IMR-90 (cell line): Measurements from ENCODE around the gene DUS4L. TPM values are rescaled to one million over a fixed set of nuclear protein-coding genes. Genes with fewer than 3 reads are reported as not detected.

ENCODE experiments used
- ATAC-seq: fragments of 200-7000 bp; cut with Tn5 transposase; 2 replicates; pipeline ENCODE4 v1.9.1; 2020; ENCODE audit warnings: low read depth, mild to moderate bottlenecking, moderate library complexity
- BruUV-seq: library from RNA; stranded (reverse); fragments of 400-500 nt; replicated peaks from 2 replicates; lab custom pipeline; 2021; lab: Mats Ljungman, UMichigan
- CTCF ChIA-PET: fragments of 300-600 bp; formaldehyde crosslinking; extraction: SDS; loops from one replicate; lab custom pipeline; 2021; ENCODE audit warnings: antibody characterized with exemption; lab: Yijun Ruan, JAX
- POLR2A ChIA-PET: fragments of 300-600 bp; sonication (Branson Sonifier 250); formaldehyde crosslinking; loops from one replicate; lab custom pipeline; 2022; ENCODE audit warnings: antibody characterized with exemption; ENCODE audit not compliant: unreplicated experiment; lab: Charles Lee
- DNase-seq: peaks from one replicate; pipeline ENCODE4 v3.0.0; 2013
- H2AFZ ChIP-seq: replicated peaks from 2 replicates; pipeline ENCODE3; 2013; ENCODE audit warnings: low read length, mild to moderate bottlenecking; ENCODE audit not compliant: poor library complexity
- H2AK5ac ChIP-seq: 2 replicates; pipeline ENCODE4 v1.6.1; 2013; ENCODE audit warnings: low read depth, low read length, inconsistent platforms
- H2AK9ac ChIP-seq: replicated peaks from 2 replicates; pipeline ENCODE3; 2013; ENCODE audit warnings: mild to moderate bottlenecking, low read depth, low read length, moderate library complexity; ENCODE audit not compliant: poor library complexity
- H2BK120ac ChIP-seq: 2 replicates; pipeline ENCODE4 v1.6.1; 2013; ENCODE audit warnings: low read depth, low read length, inconsistent platforms
- H2BK15ac ChIP-seq: 3 replicates; pipeline ENCODE4 v1.6.1; 2013; ENCODE audit warnings: low read depth, low read length, inconsistent platforms
- H2BK20ac ChIP-seq: 2 replicates; pipeline ENCODE4 v1.6.1; 2013; ENCODE audit warnings: low read depth, mild to moderate bottlenecking, inconsistent platforms, low read length, moderate library complexity
- H2BK5ac ChIP-seq: 2 replicates; pipeline ENCODE4 v1.6.1; 2013; ENCODE audit warnings: mild to moderate bottlenecking, low read depth, low read length, inconsistent platforms; ENCODE audit not compliant: poor library complexity, severe bottlenecking
- H3K14ac ChIP-seq: replicated peaks from 2 replicates; pipeline ENCODE4 v1.6.1; 2013; ENCODE audit warnings: low read depth, low read length, inconsistent platforms
- H3K18ac ChIP-seq: 2 replicates; pipeline ENCODE4 v1.6.1; 2013; ENCODE audit warnings: low read depth, low read length, control low read depth
- H3K23ac ChIP-seq: 2 replicates; pipeline ENCODE4 v1.6.1; 2013; ENCODE audit warnings: low read depth, low read length, inconsistent platforms
- H3K27ac ChIP-seq: 2 replicates; pipeline ENCODE4 v1.5.1; 2013; ENCODE audit warnings: mild to moderate bottlenecking, control low read depth, low read length; ENCODE audit not compliant: insufficient read depth
- H3K27me3 ChIP-seq: 2 replicates; pipeline ENCODE4 v1.6.1; 2013; ENCODE audit warnings: low read length; ENCODE audit not compliant: control insufficient read depth, insufficient read depth
- H3K36me3 ChIP-seq: 2 replicates; pipeline ENCODE4 v1.6.1; 2013; ENCODE audit warnings: low read length, mixed read lengths; ENCODE audit not compliant: control insufficient read depth, insufficient read depth
- H3K4ac ChIP-seq: 2 replicates; pipeline ENCODE4 v1.6.1; 2013; ENCODE audit warnings: low read depth, low read length, inconsistent platforms
- H3K4me1 ChIP-seq: 2 replicates; pipeline ENCODE4 v1.6.1; 2013; ENCODE audit warnings: low read length, mixed read lengths; ENCODE audit not compliant: control insufficient read depth, insufficient read depth
- H3K4me2 ChIP-seq: 2 replicates; pipeline ENCODE4 v1.6.1; 2013; ENCODE audit warnings: low read depth, mild to moderate bottlenecking, control low read depth, low read length, moderate library complexity
- H3K4me3 ChIP-seq: 2 replicates; pipeline ENCODE4 v1.5.1; 2013; ENCODE audit warnings: low read depth, mild to moderate bottlenecking, control low read depth, low read length, moderate library complexity; ENCODE audit not compliant: insufficient read depth
- H3K56ac ChIP-seq: 2 replicates; pipeline ENCODE4 v1.6.1; 2013; ENCODE audit warnings: low read length, inconsistent platforms; ENCODE audit not compliant: insufficient read depth; ENCODE audit errors: extremely low read depth
- H3K79me1 ChIP-seq, 2 experiments: 2 replicates each; pipeline ENCODE4 v1.6.1; 2013; ENCODE audit warnings: low read length in 2 of 2, inconsistent platforms in 1 of 2, low read depth in 1 of 2
- H3K9ac ChIP-seq: 2 replicates; pipeline ENCODE4 v1.6.1; 2013; ENCODE audit warnings: low read depth, low read length, control low read depth
- H3K9me1 ChIP-seq: 2 replicates; pipeline ENCODE4 v1.6.1; 2013; ENCODE audit warnings: low read length, inconsistent platforms; ENCODE audit not compliant: insufficient read depth
- H3K9me3 ChIP-seq: 2 replicates; pipeline ENCODE4 v1.6.1; 2013; ENCODE audit warnings: low read length; ENCODE audit not compliant: control insufficient read depth, insufficient read depth
- H4K20me1 ChIP-seq: 2 replicates; pipeline ENCODE4 v1.6.1; 2013; ENCODE audit warnings: low read length, inconsistent platforms; ENCODE audit not compliant: insufficient read depth
- H4K5ac ChIP-seq: 2 replicates; pipeline ENCODE4 v1.6.1; 2013; ENCODE audit warnings: mild to moderate bottlenecking, low read depth, low read length, control low read depth
- H4K8ac ChIP-seq, 2 experiments: 2 replicates each; pipeline ENCODE4 v1.6.1; 2013; ENCODE audit warnings: low read depth in 2 of 2, low read length in 2 of 2, control low read depth in 1 of 2, inconsistent platforms in 1 of 2
- H4K91ac ChIP-seq: 2 replicates; pipeline ENCODE4 v1.6.1; 2013; ENCODE audit warnings: low read depth, low read length, inconsistent platforms; ENCODE audit not compliant: insufficient read depth
- BHLHE40 ChIP-seq: fragments of 150-350 bp; IDR thresholded peaks from 2 replicates; pipeline ENCODE4 v1.6.1; 2016; ENCODE audit warnings: mild to moderate bottlenecking, low read depth, low read length
- MAZ ChIP-seq: IDR thresholded peaks from 2 replicates; pipeline ENCODE4 v1.6.1; 2012; ENCODE audit warnings: low read depth, mild to moderate bottlenecking, low read length, improper control_type of control experiment, moderate library complexity, borderline replicate concordance
- MXI1 ChIP-seq: IDR thresholded peaks from 2 replicates; pipeline ENCODE4 v1.6.1; 2012; ENCODE audit warnings: low read depth, mild to moderate bottlenecking, low read length, moderate library complexity, borderline replicate concordance
- POLR2A ChIP-seq: IDR thresholded peaks from 2 replicates; pipeline ENCODE4 v1.6.1; 2012; ENCODE audit warnings: mild to moderate bottlenecking, low read depth, low read length
- RFX5 ChIP-seq: IDR thresholded peaks from 2 replicates; pipeline ENCODE4 v1.8.0; 2012; ENCODE audit warnings: low read depth, mild to moderate bottlenecking, low read length, moderate library complexity
- SMC3 ChIP-seq: fragments of 150-350 bp; IDR thresholded peaks from 2 replicates; pipeline ENCODE4 v1.6.1; 2016; ENCODE audit warnings: low read depth, mild to moderate bottlenecking, antibody characterized with exemption, low read length, moderate library complexity
- WGBS, 2 experiments: methylation state at CpG; one replicate each; pipeline versions ENCODE4 v1.1.5 to v1.1.7; 2013; ENCODE audit warnings: missing lambda C conversion rate in 2 of 2; ENCODE audit not compliant: insufficient read length in 1 of 2; ENCODE audit errors: extremely low coverage in 2 of 2; 5-methylcytosine and 5-hydroxymethylcytosine counted together
- dilution Hi-C: fragments of 300-500 bp; cut with HindIII; formaldehyde crosslinking; loops from one replicate; pipeline ENCODE4 v1.14.3; 2018; ENCODE audit warnings: low sequenced_read_pairs; ENCODE audit not compliant: unreplicated experiment
- in situ Hi-C: fragments of 300-500 bp; cut with MboI; formaldehyde crosslinking; loops from 3 replicates; pipeline ENCODE4 v1.14.3; 2019; ENCODE audit warnings: low sequenced_read_pairs, inconsistent platforms, mixed read lengths
- intact Hi-C: fragments of 100-400 bp; cut with micrococcal nuclease; formaldehyde crosslinking; loops from 2 replicates; pipeline ENCODE4 v1.10.0; 2022
- polyA plus RNA-seq, 3 experiments: library from polyadenylated mRNA; depleted of rRNA; stranded (reverse); fragments of >200 nt; gene quantifications; 2 replicates each; pipeline ENCODE4 v1.2.3, GENCODE V29; 2012; ENCODE audit warnings: low replicate concordance in 1 of 3
- total RNA-seq: library from RNA; depleted of rRNA; stranded (reverse); fragments of >200 nt; gene quantifications from 2 replicates; pipeline ENCODE4 v1.2.3, GENCODE V29; 2012

DUS4L gene
- total and polyA plus RNA-seq, 2 of the 4 experiments (the other 2 are of a cell fraction), result 4.2 to 6.6 TPM

- Histone ChIP-seq H2AK9ac (no peak overlapping the region), H4K5ac (no peak overlapping the region), H3K9me1 (peaks cover 3% of the 10 kb centered on the region), H3K4ac (no peak overlapping the region), H2BK15ac (no peak overlapping the region), H3K4me2 (no peak overlapping the region), H2BK120ac (no peak overlapping the region), H3K23ac (no peak overlapping the region), H3K4me1 (no peaks in the 10 kb centered on the region; the same call in 1 of the 2 replicates), H3K18ac (no peak overlapping the region), H3K9ac (no peak overlapping the region), H4K20me1 (no peaks in the 10 kb centered on the region), H3K79me1 (peaks cover 3 to 12% of the 10 kb centered on the region in 2 experiments; a peak in 3 of 4 replicates), H2BK20ac (no peak overlapping the region), H3K56ac (no peak overlapping the region), H2AK5ac (no peak overlapping the region), H3K14ac (no peak overlapping the region), H4K91ac (no peak overlapping the region), H4K8ac (no peak overlapping the region), H3K4me3 (no peak overlapping the region), H2BK5ac (no peak overlapping the region), H3K27me3 (no peaks in the 10 kb centered on the region), H3K27ac (no peak overlapping the region), H3K9me3 (no peaks in the 10 kb centered on the region), H2AFZ (no peak overlapping the region), H3K36me3 (peaks cover 10% of the 10 kb centered on the region)
- ATAC-seq (no peak), DNase-seq (no peak)
- in situ Hi-C loops, result no loop called here
- no TSS peak for BruUV-seq
- POLR2A ChIA-PET, result no interaction called here
- intact Hi-C loops, result no loop called here
- CTCF ChIA-PET, result no interaction called here
- dilution Hi-C loops, result no loop called here
- WGBS, 2 experiments, result no CpG with 5 or more reads among the region's 1 CpG
- TF ChIP-seq MXI1 (no peak), POLR2A (no peak), MAZ (no peak), RFX5 (no peak), BHLHE40 (no peak), SMC3 (no peak)
These were observed 33.8 kb downstream of the DUS4L start for GRCh38 chr7:107597582-107597916.
